H1 (cell line): Measurements from ENCODE around the gene TMEM243. TPM values are rescaled to one million over a fixed set of nuclear protein-coding genes. Genes with fewer than 3 reads are reported as not detected.
A peak's percentile ranks its signal among the peaks of the same experiment; 100 is the strongest.

ENCODE experiments used
- CTCF ChIA-PET: fragments of 300-600 bp; sonication (Branson Sonifier 250); formaldehyde crosslinking; loops from one replicate; lab custom pipeline; 2021; ENCODE audit not compliant: partially characterized antibody; lab: Charles Lee
- POLR2A ChIA-PET: fragments of 300-600 bp; sonication (Branson Sonifier 250); formaldehyde crosslinking; loops from one replicate; lab custom pipeline; 2021; ENCODE audit warnings: inconsistent platforms; ENCODE audit not compliant: partially characterized antibody; lab: Charles Lee
- DNase-seq, 2 experiments: peaks; one replicate each; pipeline versions ENCODE4 v3.0.0 to v3.0.0-alpha.2; 2010 to 2022; ENCODE audit warnings: low spot score in 2 of 2, low read depth in 1 of 2, mixed read lengths in 1 of 2
- FAIRE-seq: peaks from 2 replicates; lab custom pipeline; 2011; peaks lifted over from hg19 to GRCh38; lab: Jason Lieb, UNC
- H2AFZ ChIP-seq: 2 replicates; pipeline ENCODE4 v1.8.1; 2012; ENCODE audit warnings: low read length, inconsistent platforms
- H2AK5ac ChIP-seq: 2 replicates; pipeline ENCODE4 v1.6.1; 2013; ENCODE audit warnings: low read depth, low read length
- H2BK120ac ChIP-seq: replicated peaks from 2 replicates; pipeline ENCODE3; 2013; ENCODE audit warnings: low read depth, low read length, inconsistent platforms
- H2BK12ac ChIP-seq: 2 replicates; pipeline ENCODE4 v1.6.1; 2013; ENCODE audit warnings: low read depth, low read length
- H2BK15ac ChIP-seq: 2 replicates; pipeline ENCODE4 v1.6.1; 2013; ENCODE audit warnings: low read length
- H2BK20ac ChIP-seq: 2 replicates; pipeline ENCODE4 v1.6.1; 2013; ENCODE audit warnings: low read length
- H2BK5ac ChIP-seq: 2 replicates; pipeline ENCODE4 v1.6.1; 2013; ENCODE audit warnings: low read depth, low read length
- H3K14ac ChIP-seq: 2 replicates; pipeline ENCODE4 v1.6.1; 2013; ENCODE audit warnings: inconsistent platforms; ENCODE audit not compliant: insufficient read length
- H3K18ac ChIP-seq: 2 replicates; pipeline ENCODE4 v1.6.1; 2013; ENCODE audit warnings: low read length; ENCODE audit errors: extremely low read depth
- H3K23ac ChIP-seq: 2 replicates; pipeline ENCODE4 v1.6.1; 2013; ENCODE audit warnings: inconsistent platforms; ENCODE audit not compliant: insufficient read length
- H3K23me2 ChIP-seq: 2 replicates; pipeline ENCODE4 v1.6.1; 2013; ENCODE audit warnings: low read depth, low read length
- H3K27ac ChIP-seq: 2 replicates; pipeline ENCODE4 v1.6.1; 2011; ENCODE audit warnings: low read depth, low read length, inconsistent platforms
- H3K27me3 ChIP-seq, 4 experiments: replicated peaks in 1 of 4; 1 replicate in 1 of 4; 2 replicates in 3 of 4; pipeline versions ENCODE4 v1.6.1 to v1.8.1; 2011 to 2013; ENCODE audit warnings: low read length in 3 of 4, mild to moderate bottlenecking in 3 of 4, inconsistent platforms in 2 of 4, mixed read lengths in 2 of 4, moderate library complexity in 1 of 4; ENCODE audit not compliant: control insufficient read depth in 3 of 4, insufficient read depth in 3 of 4; ENCODE audit errors: extremely low read depth in 1 of 4
- H3K36me3 ChIP-seq, 4 experiments: 2 replicates each; pipeline versions ENCODE4 v1.6.1 to v1.8.1; 2011 to 2013; ENCODE audit warnings: mild to moderate bottlenecking in 4 of 4, low read length in 3 of 4, moderate library complexity in 2 of 4, control low read depth in 1 of 4, inconsistent platforms in 1 of 4; ENCODE audit not compliant: insufficient read depth in 4 of 4, control insufficient read depth in 2 of 4
- H3K4ac ChIP-seq: replicated peaks from 2 replicates; pipeline ENCODE3; 2013; ENCODE audit warnings: low read length, low read depth, mixed read lengths, inconsistent platforms; ENCODE audit not compliant: insufficient read length
- H3K4me1 ChIP-seq, 4 experiments: replicated peaks in 1 of 4; 1 replicate in 1 of 4; 2 replicates in 3 of 4; pipeline versions ENCODE4 v1.6.1 to v1.8.1; 2011 to 2013; ENCODE audit warnings: low read length in 3 of 4, inconsistent platforms in 2 of 4, mixed read lengths in 1 of 4; ENCODE audit not compliant: insufficient read depth in 4 of 4, control insufficient read depth in 3 of 4
- H3K4me2 ChIP-seq, 2 experiments: 2 replicates each; pipeline versions ENCODE4 v1.6.1 to v1.8.1; 2011 to 2013; ENCODE audit warnings: low read depth in 2 of 2, low read length in 2 of 2, control low read depth in 1 of 2, inconsistent platforms in 1 of 2, mild to moderate bottlenecking in 1 of 2; ENCODE audit not compliant: insufficient read depth in 1 of 2
- H3K4me3 ChIP-seq, 4 experiments: fragments of 200-600, 300-600 bp in 1 of 4; sonication (generic), shearing (Covaris generic), sonication (Bioruptor Twin) in 1 of 4; 2 replicates each; pipeline versions ENCODE4 v1.5.1 to v1.8.1; 2011 to 2016; ENCODE audit warnings: low read length in 4 of 4, low read depth in 3 of 4, control low read depth in 2 of 4, inconsistent platforms in 2 of 4, mild to moderate bottlenecking in 2 of 4, mixed read lengths in 1 of 4, moderate library complexity in 1 of 4; ENCODE audit not compliant: insufficient read depth in 2 of 4; ENCODE audit errors: extremely low read depth in 1 of 4
- H3K56ac ChIP-seq: replicated peaks from 2 replicates; pipeline ENCODE3; 2013; ENCODE audit warnings: low read depth, mild to moderate bottlenecking, mixed read lengths, low read length, inconsistent platforms; ENCODE audit not compliant: insufficient read length
- H3K79me1 ChIP-seq: 2 replicates; pipeline ENCODE4 v1.6.1; 2013; ENCODE audit warnings: low read depth, low read length, control low read depth
- H3K79me2 ChIP-seq, 2 experiments: 2 replicates each; pipeline versions ENCODE4 v1.6.1 to v1.8.1; 2012 to 2013; ENCODE audit warnings: low read length in 2 of 2, mild to moderate bottlenecking in 2 of 2, inconsistent platforms in 1 of 2; ENCODE audit not compliant: insufficient read depth in 2 of 2, control insufficient read depth in 1 of 2
- H3K9ac ChIP-seq, 4 experiments: replicated peaks in 1 of 4; 1 replicate in 1 of 4; 2 replicates in 3 of 4; pipeline versions ENCODE4 v1.6.1 to v1.8.1; 2011 to 2013; ENCODE audit warnings: low read depth in 3 of 4, low read length in 3 of 4, control low read depth in 2 of 4, mild to moderate bottlenecking in 2 of 4, moderate library complexity in 2 of 4, inconsistent platforms in 1 of 4; ENCODE audit errors: extremely low read depth in 1 of 4
- H3K9me3 ChIP-seq, 2 experiments: 2 replicates each; pipeline versions ENCODE4 v1.6.1 to v1.8.1; 2012 to 2013; ENCODE audit warnings: mild to moderate bottlenecking in 2 of 2, moderate library complexity in 2 of 2, control low read depth in 1 of 2, inconsistent platforms in 1 of 2, low read depth in 1 of 2, low read length in 1 of 2, mixed read lengths in 1 of 2; ENCODE audit not compliant: insufficient read depth in 2 of 2
- H4K20me1 ChIP-seq, 2 experiments: replicated peaks in 1 of 2; 2 replicates each; pipeline versions ENCODE3 to v1.8.1; 2011 to 2013; ENCODE audit warnings: inconsistent platforms in 2 of 2, low read length in 2 of 2, mild to moderate bottlenecking in 1 of 2; ENCODE audit not compliant: insufficient read depth in 2 of 2, control insufficient read depth in 1 of 2
- H4K5ac ChIP-seq: 2 replicates; pipeline ENCODE4 v1.6.1; 2013; ENCODE audit warnings: low read length, low read depth, mixed read lengths, inconsistent platforms; ENCODE audit not compliant: insufficient read length
- H4K8ac ChIP-seq: 2 replicates; pipeline ENCODE4 v1.8.0; 2013; ENCODE audit warnings: mild to moderate bottlenecking, moderate library complexity, low read length, inconsistent platforms; ENCODE audit not compliant: insufficient read depth; ENCODE audit errors: extremely low read depth
- H4K91ac ChIP-seq: replicated peaks from 2 replicates; pipeline ENCODE3; 2013; ENCODE audit warnings: low read length, mixed read lengths, inconsistent platforms; ENCODE audit not compliant: insufficient read length
- CHD2 ChIP-seq: IDR thresholded peaks from 2 replicates; pipeline ENCODE4 v1.6.1; 2012; ENCODE audit warnings: low read length, improper control_type of control experiment
- CTBP2 ChIP-seq: IDR thresholded peaks from 2 replicates; pipeline ENCODE4 v1.7.0; 2011; ENCODE audit warnings: borderline replicate concordance, mild to moderate bottlenecking, moderate library complexity, mixed read lengths, low read length; ENCODE audit not compliant: insufficient read depth, insufficient read length
- JUND ChIP-seq: IDR thresholded peaks from 2 replicates; pipeline ENCODE4 v1.6.1; 2011; ENCODE audit warnings: mild to moderate bottlenecking, improper control_type of control experiment, low read length
- KDM4A ChIP-seq: IDR thresholded peaks from one replicate; pipeline ENCODE4 v1.7.1; 2012; ENCODE audit warnings: low read depth, mild to moderate bottlenecking, moderate library complexity, low read length, inconsistent platforms; ENCODE audit not compliant: severe bottlenecking
- NRF1 ChIP-seq: IDR thresholded peaks from 2 replicates; pipeline ENCODE4 v1.6.1; 2011; ENCODE audit warnings: mild to moderate bottlenecking, low read depth, low read length, improper control_type of control experiment
- POLR2AphosphoS5 ChIP-seq: IDR thresholded peaks from 2 replicates; pipeline ENCODE4 v1.6.1; 2011; ENCODE audit warnings: low read depth, low read length
- SIX5 ChIP-seq: IDR thresholded peaks from 2 replicates; pipeline ENCODE4 v1.6.1; 2011; ENCODE audit warnings: mild to moderate bottlenecking, low read depth, low read length
- WGBS, 2 experiments: shearing (Covaris generic) in 1 of 2; methylation state at CpG; one replicate each; pipeline versions ENCODE4 v1.1.6 to v1.1.7; 2013 to 2015; ENCODE audit warnings: low lambda C conversion rate in 2 of 2, mixed read lengths in 2 of 2, inconsistent platforms in 1 of 2, low coverage in 1 of 2, missing lambda C conversion rate in 1 of 2; ENCODE audit not compliant: insufficient replicate concordance in 2 of 2, insufficient coverage in 1 of 2, insufficient read length in 1 of 2; ENCODE audit errors: extremely low coverage in 1 of 2, missing lambda C conversion rate in 1 of 2; 5-methylcytosine and 5-hydroxymethylcytosine counted together
- polyA plus RNA-seq, 7 experiments: library from polyadenylated mRNA; depleted of rRNA in 3 of 7; stranded (reverse) in 5 of 7; unstranded in 2 of 7; fragments of >200 nt in 5 of 7; fragments of 200-250 nt in 2 of 7; gene quantifications; 1 replicate in 5 of 7; 2 replicates in 1 of 7; 4 replicates in 1 of 7; pipeline versions ENCODE4 v1.2.1 to v1.2.3, GENCODE V29; 2011 to 2013; ENCODE audit warnings: missing spikeins in 2 of 7, mixed read lengths in 2 of 7
- total RNA-seq: library from RNA; stranded (reverse); fragmentation: NEBNext Ultra II Directional; extraction: Animal tissue kit (Norgen Biotek cat#: 25700); gene quantifications from 2 replicates; pipeline ENCODE4 v1.2.1, GENCODE V29; 2021

Gene TMEM243
- total and polyA plus RNA-seq, 2 of the 8 experiments (the other 6 are each of a cell fraction or from before 2014, with no cell fraction given): 23.7 to 27.6 TPM

DNA sequence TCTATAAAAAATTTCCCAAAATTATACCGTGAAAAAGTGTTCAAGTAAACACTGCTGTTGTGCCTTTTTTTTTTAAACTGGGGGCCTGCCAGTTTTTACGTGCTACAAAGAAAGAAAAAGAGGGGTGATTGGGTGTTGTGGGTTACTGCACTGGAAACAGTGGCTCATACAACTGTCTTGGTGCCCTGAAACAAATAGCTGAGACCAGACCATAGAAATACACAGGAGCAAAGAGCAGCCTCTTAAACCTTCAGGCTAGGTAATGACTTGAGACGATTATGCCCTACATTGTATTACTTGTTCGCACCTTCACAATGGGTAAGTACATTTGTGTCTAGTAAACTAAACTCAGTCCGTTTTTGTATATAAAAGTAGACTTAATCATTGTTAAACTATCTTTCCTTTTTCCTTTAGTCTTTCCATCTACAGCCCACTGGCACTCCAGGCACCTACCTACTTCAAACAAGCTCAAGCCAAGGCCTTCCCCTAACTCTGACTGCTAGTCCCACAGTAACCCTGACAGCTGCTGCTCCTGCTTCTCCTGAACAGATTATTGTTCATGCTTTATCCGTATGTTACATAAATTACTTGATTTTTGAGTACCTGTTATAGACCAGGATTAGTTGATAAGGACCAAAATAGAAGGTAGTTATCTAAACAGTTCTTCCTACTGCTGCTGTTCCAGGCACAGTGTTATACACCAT lies 26.6 kb downstream of the TMEM243 start:
- FAIRE-seq: no peak
- no peak overlapping the region for H3K27ac ChIP-seq
- H3K27me3 ChIP-seq: no peaks in the 10 kb centered on the region
- no peak overlapping the region for H3K4me3 ChIP-seq
- no peak overlapping the region for H3K4me2 ChIP-seq
- ChIA-PET CTCF (interaction anchor here (0.6 to 1.1 kb wide), 3 partner anchors 18 to 93 kb away, joined by 3 to 4 read pairs (median 3); no protein-coding TSS in a partner anchor), POLR2A (interaction anchor here (0.7 to 2.4 kb wide), 2 partner anchors 8 to 18 kb away, joined by 3 to 9 read pairs; no protein-coding TSS in a partner anchor)
- no peak for DNase-seq
- H2AFZ ChIP-seq: no peak overlapping the region
- H2BK15ac ChIP-seq: no peak overlapping the region
- peaks cover 2 to 6% of the 10 kb centered on the region in 2 experiments for H4K20me1 ChIP-seq
- no peak overlapping the region for H3K56ac ChIP-seq
- no peak overlapping the region for H2AK5ac ChIP-seq
- H3K9me3 ChIP-seq: no peaks in the 10 kb centered on the region
- H3K4me1 ChIP-seq: no peaks in the 10 kb centered on the region
- 0 out of 4 replicates have a peak, but pooled peaks cover 0 to 2% of the 10 kb centered on the region in 2 experiments for H3K79me2 ChIP-seq
- no peak overlapping the region for H4K8ac ChIP-seq
- H2BK20ac ChIP-seq: no peak overlapping the region
- H2BK12ac ChIP-seq: no peak overlapping the region
- no peak overlapping the region for H3K4ac ChIP-seq
- H2BK120ac ChIP-seq: no peak overlapping the region
- 81% methylated on average over 6 of the region's 6 CpGs; no CpG with 5 or more reads in 1 of the 2 experiments for WGBS, 2 experiments
- H4K91ac ChIP-seq: no peak overlapping the region
- no peak overlapping the region for H3K23ac ChIP-seq
- no peaks in the 10 kb centered on the region for H3K79me1 ChIP-seq
- no peaks in the 10 kb centered on the region for H3K23me2 ChIP-seq
- H3K9ac ChIP-seq: no peak overlapping the region
- no peak overlapping the region for H2BK5ac ChIP-seq
- no peak overlapping the region for H4K5ac ChIP-seq
- TF ChIP-seq NRF1 (no peak), CHD2 (no peak), CTBP2 (no peak), KDM4A (no peak), POLR2AphosphoS5 (0 out of 2 replicates have a peak, but pooled peaks have one; percentile 8), JUND (no peak), SIX5 (no peak)
- TF ChIP-seq, all 59 proteins: peak for 1
- no peak overlapping the region for H3K14ac ChIP-seq
- peaks cover 23 to 98% (median 81%) of the 10 kb centered on the region in 4 experiments for H3K36me3 ChIP-seq
- no peak overlapping the region for H3K18ac ChIP-seq
